Measurements from ENCODE around the gene RASGRF2.

- TF ChIP-seq EZH2phosphoT487 (IDR thresholded peaks at IDR 0.05; ENCODE audit: insufficient read depth, low read depth) (no peak), EZH2 (IDR thresholded peaks at IDR 0.05; ENCODE audit: insufficient read depth, poor library complexity, severe bottlenecking) (no peak)
These were observed 272.4 kb downstream of the RASGRF2 start for GRCh38 chr5:81232464-81233079.

All from GM23248 (cell line).